Stimulated activated CD4-positive, alpha-beta T cell treated with anti-CD3 and anti-CD28 coated beads, TNF-alpha, amount 100 ng/mL, for 48 hours (primary cell): ENCODE results near the gene FAAP100.

ENCODE experiments used
- DNase-seq, 3 donors: peaks; one replicate each; pipeline ENCODE4 v3.0.0-alpha.2; 2020; ENCODE audit warnings: low read depth in 3 of 3

FAAP100 gene

GRCh38 chr17:81511804-81512561 lies 40.2 kb downstream of the FAAP100 start:
- no peak for DNase-seq

- no peak for DNase-seq
Observed at GRCh38 chr17:81511554-81511803, 40.7 kb downstream of the FAAP100 start.

- no peak for DNase-seq
Observed at GRCh38 chr17:81510785-81511553, 41.2 kb downstream of the FAAP100 start.

GRCh38 chr17:81509972-81510784 lies 42.0 kb downstream of the FAAP100 start:
- DNase-seq, result no peak

- DNase-seq, result no peak
Observed at GRCh38 chr17:81509207-81509971, 42.8 kb downstream of the FAAP100 start.

GRCh38 chr17:81508639-81509206 lies 43.4 kb downstream of the FAAP100 start:
- DNase-seq, result no peak

- no peak for DNase-seq
Observed at GRCh38 chr17:81503619-81504018, 48.5 kb downstream of the FAAP100 start.

- no peak for DNase-seq
Observed at GRCh38 chr17:81502471-81503017, 49.6 kb downstream of the FAAP100 start.

GRCh38 chr17:81500047-81500446 lies 52.1 kb downstream of the FAAP100 start:
- no peak for DNase-seq

GRCh38 chr17:81499601-81499970 lies 52.6 kb downstream of the FAAP100 start:
- DNase-seq, result no peak

GRCh38 chr17:81498953-81499600 lies 53.1 kb downstream of the FAAP100 start:
- DNase-seq, result no peak

GRCh38 chr17:81494626-81495377 lies 57.4 kb downstream of the FAAP100 start:
- no peak for DNase-seq

- DNase-seq, result no peak
Observed at GRCh38 chr17:81493198-81494038, 58.7 kb downstream of the FAAP100 start.

- no peak for DNase-seq
Observed at GRCh38 chr17:81492706-81493105, 59.4 kb downstream of the FAAP100 start.

- no peak for DNase-seq
Observed at GRCh38 chr17:81492202-81492601, 60.0 kb downstream of the FAAP100 start.

- no peak for DNase-seq
Observed at GRCh38 chr17:81491761-81492160, 60.4 kb downstream of the FAAP100 start.

- no peak for DNase-seq
Observed at GRCh38 chr17:81491181-81491581, 61.0 kb downstream of the FAAP100 start.

- no peak for DNase-seq
Observed at GRCh38 chr17:81489998-81490992, 61.9 kb downstream of the FAAP100 start.
